GM23248 (cell line): ENCODE results near the gene PRKD3. TPM values are rescaled to one million over a fixed set of nuclear protein-coding genes. Genes with fewer than 3 reads are reported as not detected.

Source experiments
- DNase-seq: peaks from one replicate; pipeline ENCODE4 v3.0.0-alpha.2; 2015
- H2AFZ ChIP-seq: fragments of 200-600 bp; sonication (generic); 2 replicates; pipeline ENCODE4 v1.6.1; 2016; ENCODE audit warnings: antibody characterized with exemption
- H3F3A ChIP-seq: fragments of 200-600 bp; sonication (generic); 2 replicates; pipeline ENCODE4 v1.6.1; 2016; ENCODE audit warnings: mild to moderate bottlenecking, antibody characterized with exemption, mixed run types; ENCODE audit not compliant: insufficient read depth
- H3K27ac ChIP-seq: fragments of 200-600 bp; sonication (generic); 2 replicates; pipeline ENCODE4 v1.5.1; 2016; ENCODE audit warnings: mild to moderate bottlenecking
- H3K27me3 ChIP-seq: fragments of 200-600 bp; sonication (generic); replicated peaks from 2 replicates; pipeline ENCODE4 v1.6.1; 2016; ENCODE audit warnings: mild to moderate bottlenecking; ENCODE audit not compliant: insufficient read depth
- H3K36me3 ChIP-seq: fragments of 200-600 bp; sonication (generic); 2 replicates; pipeline ENCODE4 v1.6.1; 2016; ENCODE audit warnings: low read depth, mild to moderate bottlenecking
- H3K4me1 ChIP-seq: fragments of 200-600 bp; sonication (generic); 2 replicates; pipeline ENCODE4 v1.6.1; 2016; ENCODE audit warnings: mild to moderate bottlenecking; ENCODE audit not compliant: insufficient read depth
- H3K4me2 ChIP-seq: fragments of 200-600 bp; sonication (generic); one replicate; pipeline ENCODE4 v1.6.1; 2016; ENCODE audit warnings: mild to moderate bottlenecking; ENCODE audit not compliant: unreplicated experiment
- H3K4me3 ChIP-seq: fragments of 200-600 bp; sonication (generic); 2 replicates; pipeline ENCODE4 v1.5.1; 2016; ENCODE audit warnings: mild to moderate bottlenecking
- H3K79me2 ChIP-seq: fragments of 200-600 bp; sonication (generic); 2 replicates; pipeline ENCODE4 v1.6.1; 2016; ENCODE audit warnings: mild to moderate bottlenecking; ENCODE audit not compliant: insufficient read depth
- H3K9ac ChIP-seq: fragments of 200-600 bp; sonication (generic); 2 replicates; pipeline ENCODE4 v1.6.1; 2016; ENCODE audit warnings: mild to moderate bottlenecking
- H3K9me2 ChIP-seq: fragments of 200-600 bp; sonication (generic); 2 replicates; pipeline ENCODE4 v1.6.1; 2016; ENCODE audit warnings: mixed run types, mild to moderate bottlenecking, moderate library complexity; ENCODE audit not compliant: insufficient read depth
- H3K9me3 ChIP-seq: fragments of 200-600 bp; sonication (generic); one replicate; pipeline ENCODE4 v1.6.1; 2017; ENCODE audit warnings: low read depth
- H4K20me1 ChIP-seq: fragments of 200-600 bp; sonication (generic); 2 replicates; pipeline ENCODE4 v1.6.0; 2016; ENCODE audit not compliant: insufficient read depth
- EZH2 ChIP-seq: fragments of 200-600 bp; sonication (generic); IDR thresholded peaks from 2 replicates; pipeline ENCODE4 v1.6.1; 2018; ENCODE audit warnings: antibody characterized with exemption, mild to moderate bottlenecking; ENCODE audit not compliant: insufficient read depth, poor library complexity, severe bottlenecking
- EZH2phosphoT487 ChIP-seq: fragments of 200-600 bp; sonication (generic); IDR thresholded peaks from 2 replicates; pipeline ENCODE4 v1.6.1; 2018; ENCODE audit warnings: antibody characterized with exemption, moderate library complexity, mild to moderate bottlenecking, low read depth; ENCODE audit not compliant: insufficient read depth
- WGBS, 2 experiments: methylation state at CpG; one replicate each; pipeline ENCODE4 v1.1.6; 2015 to 2017; ENCODE audit warnings: low lambda C conversion rate in 2 of 2, low coverage in 1 of 2; ENCODE audit errors: missing lambda C conversion rate in 2 of 2; 5-methylcytosine and 5-hydroxymethylcytosine counted together
- in situ Hi-C: fragments of 300-500 bp; cut with MboI; formaldehyde crosslinking; loops from 2 replicates; pipeline ENCODE4 v1.15.0; 2020
- polyA plus RNA-seq: library from polyadenylated mRNA; unstranded; fragments of >200 nt; fragmentation: Nextera tagmentation; extraction: Ambion mirVana; gene quantifications from 2 replicates; pipeline ENCODE4 v1.2.1, GENCODE V29; 2016
- total RNA-seq: library from RNA; depleted of rRNA; stranded (reverse); fragments of >200 nt; shearing (Covaris generic); gene quantifications from 2 replicates; pipeline ENCODE4 v1.2.3, GENCODE V29; 2014

Gene PRKD3
- total and polyA plus RNA-seq, 2 experiments from 2014 or later = 19.7 to 74.0 TPM

- no peaks in the 10 kb centered on the region for H3K9me2 ChIP-seq
- H3K9me3 ChIP-seq = no peaks in the 10 kb centered on the region
- TF ChIP-seq EZH2phosphoT487 (no peak), EZH2 (no peak)
- H3K27ac ChIP-seq = no peak overlapping the region
- no peaks in the 10 kb centered on the region for H3K79me2 ChIP-seq
- peak overlapping the region; percentile 18 for H3K9ac ChIP-seq
- H3K27me3 ChIP-seq = no peaks in the 10 kb centered on the region
- peak; percentile 49 for DNase-seq
- H3K4me3 ChIP-seq = no peak overlapping the region
- H3K4me1 ChIP-seq = peaks cover 17% of the 10 kb centered on the region; the same call in 1 of the 2 replicates
- H2AFZ ChIP-seq = peak overlapping the region; percentile 56
- WGBS, 2 experiments = 21 to 30% methylated on average over 1 of the region's 1 CpG
- peak overlapping the region; percentile 29 for H3K4me2 ChIP-seq
- no peaks in the 10 kb centered on the region for H4K20me1 ChIP-seq
- H3F3A ChIP-seq = no peaks in the 10 kb centered on the region
- no peaks in the 10 kb centered on the region for H3K36me3 ChIP-seq
- in situ Hi-C loops = no loop called here
These were observed 32.4 kb upstream of the PRKD3 start for GRCh38 chr2:37357069-37357468.

- peaks cover 21% of the 10 kb centered on the region; the same call in 1 of the 2 replicates for H3K4me1 ChIP-seq
- H3K9me2 ChIP-seq = no peaks in the 10 kb centered on the region
- no peak overlapping the region for H2AFZ ChIP-seq
- no peak for DNase-seq
- H3K36me3 ChIP-seq = no peaks in the 10 kb centered on the region
- no peak overlapping the region for H3K27ac ChIP-seq
- H3K4me3 ChIP-seq = no peak overlapping the region
- H3K79me2 ChIP-seq = no peaks in the 10 kb centered on the region
- WGBS, 2 experiments = 58 to 60% methylated on average over 6 of the region's 6 CpGs
- TF ChIP-seq EZH2phosphoT487 (no peak), EZH2 (no peak)
- no peaks in the 10 kb centered on the region; the same call in 1 of the 2 replicates for H3F3A ChIP-seq
- no peaks in the 10 kb centered on the region for H3K9me3 ChIP-seq
- H3K27me3 ChIP-seq = no peaks in the 10 kb centered on the region
- H3K9ac ChIP-seq = no peak overlapping the region
- H4K20me1 ChIP-seq = no peaks in the 10 kb centered on the region
- in situ Hi-C loops = no loop called here
- no peak overlapping the region for H3K4me2 ChIP-seq
These were observed 31.7 kb upstream of the PRKD3 start for GRCh38 chr2:37356299-37356698.

GRCh38 chr2:37355735-37356134 is 31.1 kb upstream of the PRKD3 start:
- H3K4me2 ChIP-seq = no peak overlapping the region
- in situ Hi-C loops = no loop called here
- no peak overlapping the region for H3K4me3 ChIP-seq
- no peak overlapping the region for H3K27ac ChIP-seq
- WGBS, 2 experiments = 87 to 89% methylated on average over 7 of the region's 7 CpGs
- no peaks in the 10 kb centered on the region for H3K9me2 ChIP-seq
- H4K20me1 ChIP-seq = no peaks in the 10 kb centered on the region
- H3K9ac ChIP-seq = no peak overlapping the region
- no peak overlapping the region for H2AFZ ChIP-seq
- H3K79me2 ChIP-seq = no peaks in the 10 kb centered on the region
- TF ChIP-seq EZH2phosphoT487 = no peak
- TF ChIP-seq EZH2 = no peak
- DNase-seq = no peak
- H3F3A ChIP-seq = peaks cover 5% of the 10 kb centered on the region; the same call in 1 of the 2 replicates
- peaks cover 26% of the 10 kb centered on the region for H3K4me1 ChIP-seq
- no peaks in the 10 kb centered on the region for H3K36me3 ChIP-seq
- no peaks in the 10 kb centered on the region for H3K27me3 ChIP-seq
- H3K9me3 ChIP-seq = no peaks in the 10 kb centered on the region

- Histone ChIP-seq H3K9ac (no peak overlapping the region), H3K9me2 (no peaks in the 10 kb centered on the region), H3F3A (peaks cover 8% of the 10 kb centered on the region; the same call in 1 of the 2 replicates), H3K4me1 (peaks cover 32% of the 10 kb centered on the region), H4K20me1 (no peaks in the 10 kb centered on the region), H2AFZ (no peak overlapping the region), H3K27me3 (no peaks in the 10 kb centered on the region), H3K9me3 (no peaks in the 10 kb centered on the region), H3K4me3 (no peak overlapping the region), H3K27ac (no peak overlapping the region), H3K79me2 (no peaks in the 10 kb centered on the region), H3K36me3 (no peaks in the 10 kb centered on the region), H3K4me2 (no peak overlapping the region)
- 84 to 91% methylated on average over 3 of the region's 3 CpGs for WGBS, 2 experiments
- no peak for DNase-seq
- in situ Hi-C loops = no loop called here
- no peak for TF ChIP-seq EZH2phosphoT487
- no peak for TF ChIP-seq EZH2
These were observed 29.9 kb upstream of the PRKD3 start for GRCh38 chr2:37354531-37354930.

- no peak overlapping the region for H3K27ac ChIP-seq
- H3F3A ChIP-seq = peaks cover 8% of the 10 kb centered on the region; the same call in 1 of the 2 replicates
- no peaks in the 10 kb centered on the region for H3K79me2 ChIP-seq
- H3K27me3 ChIP-seq = no peaks in the 10 kb centered on the region
- H3K9me2 ChIP-seq = no peaks in the 10 kb centered on the region
- 61 to 62% methylated on average over 3 of the region's 3 CpGs for WGBS, 2 experiments
- no peak overlapping the region for H2AFZ ChIP-seq
- H3K4me1 ChIP-seq = peaks cover 29% of the 10 kb centered on the region
- no peak overlapping the region for H3K9ac ChIP-seq
- no peaks in the 10 kb centered on the region for H3K9me3 ChIP-seq
- H3K4me3 ChIP-seq = no peak overlapping the region
- no peak for DNase-seq
- in situ Hi-C loops = no loop called here
- H3K36me3 ChIP-seq = no peaks in the 10 kb centered on the region
- H4K20me1 ChIP-seq = no peaks in the 10 kb centered on the region
- no peak overlapping the region for H3K4me2 ChIP-seq
- TF ChIP-seq EZH2 (no peak), EZH2phosphoT487 (no peak)
These were observed 25.4 kb upstream of the PRKD3 start for GRCh38 chr2:37350034-37350433.
